ENCODE results near the gene VPS29. TPM values are rescaled to one million over a fixed set of nuclear protein-coding genes. Genes with fewer than 3 reads are reported as not detected.

The VPS29 gene
- 78.4 and 92.4 TPM in 2 replicates for total RNA-seq

DNA sequence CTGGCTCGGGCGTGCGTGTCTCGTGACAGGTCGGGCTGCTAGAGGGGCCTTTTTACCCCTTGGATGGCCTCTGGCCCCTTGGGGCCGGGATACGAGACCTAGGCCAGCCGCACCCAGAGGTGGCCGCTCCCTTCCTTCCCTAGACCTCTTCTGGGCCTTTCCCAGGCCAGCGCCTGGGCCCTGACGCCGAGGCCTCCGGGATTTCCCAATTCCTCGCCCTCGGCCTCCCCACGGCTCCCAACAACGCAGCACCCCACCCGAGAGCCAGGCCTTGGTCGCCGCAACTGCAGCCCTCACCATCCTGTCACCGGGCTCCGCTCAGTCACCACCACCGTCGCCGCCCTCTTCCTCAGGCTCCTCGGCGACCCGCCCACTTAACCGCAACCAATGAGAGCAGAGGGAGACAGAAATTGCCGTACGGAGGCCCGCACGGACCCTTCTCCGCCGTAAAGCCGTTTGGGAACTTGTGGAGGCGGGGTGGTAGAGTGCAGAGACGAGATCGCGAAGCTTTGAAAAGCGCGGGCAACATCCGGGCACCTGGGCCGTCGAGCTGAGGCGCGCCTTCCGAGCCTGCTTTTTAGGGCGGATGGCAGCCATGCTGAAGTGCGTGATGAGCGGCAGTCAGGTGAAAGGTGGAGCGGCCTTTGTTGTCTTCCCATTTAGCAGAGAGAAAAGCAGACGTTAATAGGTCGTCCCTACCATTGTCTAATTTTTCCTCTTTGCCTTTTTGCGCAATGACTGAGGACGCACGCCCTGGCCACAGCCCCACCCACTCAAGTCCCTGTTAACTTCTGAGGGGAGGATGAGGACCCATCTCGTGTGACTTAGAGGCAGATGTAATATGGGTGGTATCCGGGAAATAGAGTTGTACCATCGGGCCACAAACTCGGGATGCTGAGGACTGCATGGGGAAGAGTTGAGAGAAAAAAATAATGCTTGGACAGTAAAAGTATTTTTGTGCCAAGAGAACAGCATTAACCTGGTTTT is at the start of gene VPS29, which contains the start of gene RAD9B:
Gene VPS29, minus strand, starts transcription at position 360 of the 987 bp plus-strand sequence. Its CDS starts 60 bp downstream, at position 300.
Gene RAD9B, plus strand, starts transcription at position 580 of the 987 bp plus-strand sequence. Its CDS starts 7 bp downstream, at position 587.

DNA sequence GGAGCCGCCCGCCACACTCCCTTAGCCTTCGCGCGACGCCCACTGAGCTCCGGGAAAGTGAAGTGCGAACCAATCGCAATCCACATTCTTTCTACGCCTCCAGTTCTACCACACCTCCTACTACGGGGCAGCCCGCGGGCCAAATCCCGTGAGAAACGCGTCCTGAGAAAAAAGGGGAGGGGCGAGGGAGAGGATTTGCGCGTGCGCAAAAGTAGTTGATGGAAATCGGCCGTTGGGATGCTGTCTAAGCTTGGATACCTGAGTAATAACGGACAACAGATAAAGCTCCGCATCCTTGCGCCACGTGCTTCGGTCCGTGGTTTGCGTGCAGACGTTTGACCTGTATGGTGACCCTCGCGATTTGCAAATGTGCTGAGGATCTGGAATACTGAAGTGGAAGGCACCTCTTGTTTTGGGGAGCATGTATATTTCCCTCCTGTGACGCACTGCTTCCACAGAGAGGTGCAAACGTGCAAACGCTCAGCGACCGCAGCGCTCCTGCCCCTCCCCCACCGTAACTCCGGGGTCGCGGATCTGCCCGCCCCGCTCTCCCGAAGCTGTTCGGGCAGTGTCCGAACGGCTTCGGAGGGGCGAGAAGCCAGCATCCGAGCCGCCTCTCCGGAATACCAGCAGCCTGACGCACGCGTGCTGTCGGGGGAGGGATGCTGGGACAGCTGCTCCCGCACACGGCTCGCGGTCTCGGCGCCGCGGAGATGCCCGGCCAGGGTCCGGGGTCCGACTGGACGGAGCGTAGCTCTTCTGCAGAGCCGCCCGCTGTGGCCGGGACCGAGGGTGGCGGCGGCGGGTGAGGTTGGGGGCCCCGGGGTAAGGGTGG is 33.5 kb downstream of the VPS29 start, which contains the start of the genes FAM216A and GPN3:
Gene FAM216A, plus strand, starts transcription at position 632 of the 835 bp plus-strand sequence. Its CDS starts 31 bp downstream, at position 663.
Gene GPN3, minus strand, starts transcription at position 44 of the 835 bp plus-strand sequence. CDS start 54 bp downstream, outside the sequence.

DNA sequence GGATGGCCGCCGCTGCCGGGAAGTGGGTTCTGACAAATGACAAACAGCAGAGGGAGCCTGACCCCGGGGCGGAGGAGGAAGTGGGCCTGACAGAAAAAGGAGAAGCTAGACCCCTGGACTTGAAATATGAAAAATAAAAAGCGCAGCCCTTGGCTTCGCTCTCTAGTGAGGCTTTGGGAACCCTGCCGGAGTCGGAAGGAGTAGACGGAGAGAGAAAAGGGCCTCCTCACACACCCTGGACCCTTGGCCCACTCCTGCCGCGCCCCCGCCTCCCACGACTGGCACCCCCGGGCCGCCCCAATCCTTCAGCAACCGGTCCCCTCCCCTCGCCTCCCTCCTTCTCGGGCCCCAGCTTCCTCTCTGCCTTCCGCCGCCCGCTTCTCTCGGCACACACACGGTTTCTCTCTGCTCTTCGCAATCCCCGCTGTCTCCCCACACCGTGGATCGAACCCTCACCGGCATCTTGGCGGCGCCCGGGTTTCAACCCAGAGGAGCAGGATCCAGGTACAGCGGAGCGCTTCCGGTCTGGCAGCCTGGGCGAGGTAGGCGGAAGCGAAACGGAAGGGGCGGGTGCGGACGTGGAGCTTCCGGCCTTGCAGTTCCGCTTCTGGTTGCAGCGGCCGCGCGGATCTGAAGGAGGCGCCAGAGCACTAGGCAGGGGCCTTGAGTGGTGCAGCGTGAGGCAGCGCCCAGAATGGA is 52.0 kb downstream of the VPS29 start, which contains the start of gene ARPC3:
Gene ARPC3, minus strand, starts transcription at position 539 of the 699 bp plus-strand sequence. Its CDS starts 77 bp downstream, at position 462.

Small RNA genes within 50 kb of the gene (small RNA-seq; reads per million reads assigned to genes)
- gene RF00278: not detected

Other genes starting within 250 kb of the VPS29 start
- 127 and 158 TPM in 2 replicates for gene ATP2A2, start 220.9 kb downstream of the VPS29 start, total RNA-seq
- 37.8 and 43.9 TPM in 2 replicates for gene ANAPC7, start 98.4 kb downstream of the VPS29 start, total RNA-seq
- gene ARPC3, start 51.8 kb downstream of the VPS29 start, total RNA-seq: 390 and 461 TPM in 2 replicates
- gene GPN3, start 33.9 kb downstream of the VPS29 start, total RNA-seq: 12.9 and 14.7 TPM in 2 replicates
- 8.9 and 9.3 TPM in 2 replicates for gene FAM216A, start 33.3 kb downstream of the VPS29 start, total RNA-seq
- gene RAD9B, start 220 bp upstream of the VPS29 start, total RNA-seq: 1.3 and 1.4 TPM in 2 replicates
- 7.8 and 8.0 TPM in 2 replicates for gene PPTC7, start 81.2 kb upstream of the VPS29 start, total RNA-seq
- 55.0 and 65.6 TPM in 2 replicates for gene TCTN1, start 112.0 kb upstream of the VPS29 start, total RNA-seq
- 2.2 and 5.1 TPM in 2 replicates for gene HVCN1, start 187.0 kb upstream of the VPS29 start, total RNA-seq
- 114 and 128 TPM in 2 replicates for gene PPP1CC, start 240.8 kb upstream of the VPS29 start, total RNA-seq